B cell (primary cell): Measurements from ENCODE around the gene ANGPT4.

ENCODE experiments used
- EZH2 ChIP-seq: IDR thresholded peaks from 2 replicates; pipeline ENCODE4 v1.6.1; 2012; ENCODE audit warnings: borderline replicate concordance, low read depth, mild to moderate bottlenecking, moderate library complexity, low read length; ENCODE audit not compliant: insufficient read depth, poor library complexity, severe bottlenecking
- TF ChIP-seq, protein P1 (sequence below): fragments of 200-600 bp; IDR thresholded peaks from one replicate; pipeline ENCODE4 v1.8.0; 2022; ENCODE audit warnings: antibody characterized with exemption, mild to moderate bottlenecking

DNA sequence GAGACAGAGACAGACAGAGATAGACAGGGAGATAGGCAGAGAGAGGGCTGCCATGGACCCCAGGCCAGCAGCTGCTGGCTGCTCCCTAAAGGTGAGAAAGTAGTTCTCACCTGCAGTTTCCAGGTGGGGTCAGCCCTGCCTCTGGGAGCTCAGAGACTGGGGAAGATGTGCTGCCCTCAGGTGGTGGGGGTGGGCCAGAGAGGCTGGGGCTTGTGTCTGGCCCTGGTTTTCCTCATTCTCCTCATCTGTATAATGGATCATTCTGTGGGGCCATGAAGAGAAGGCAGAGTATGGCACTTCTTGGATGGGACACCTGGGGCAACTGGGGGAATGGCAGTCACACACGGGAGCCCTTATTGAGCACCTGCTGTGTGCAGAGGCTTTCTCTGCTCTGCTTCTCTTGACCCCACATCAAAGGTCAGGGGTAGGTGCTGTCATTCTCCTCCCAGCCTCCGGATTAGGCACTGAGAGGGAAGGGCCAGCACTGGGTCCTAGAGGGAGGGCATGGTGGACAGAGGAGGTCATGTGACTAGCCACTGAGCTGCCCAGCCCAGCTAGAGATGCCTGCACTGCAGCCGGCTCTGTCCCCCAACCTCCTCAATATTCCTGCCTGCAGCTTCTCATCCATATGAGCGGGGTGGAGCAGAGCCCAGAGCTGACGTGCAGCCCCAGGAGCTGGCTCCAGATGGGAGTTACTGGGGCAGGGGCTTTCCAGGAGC is 4.1 kb downstream of the ANGPT4 start:
- TF ChIP-seq, protein P1, sequence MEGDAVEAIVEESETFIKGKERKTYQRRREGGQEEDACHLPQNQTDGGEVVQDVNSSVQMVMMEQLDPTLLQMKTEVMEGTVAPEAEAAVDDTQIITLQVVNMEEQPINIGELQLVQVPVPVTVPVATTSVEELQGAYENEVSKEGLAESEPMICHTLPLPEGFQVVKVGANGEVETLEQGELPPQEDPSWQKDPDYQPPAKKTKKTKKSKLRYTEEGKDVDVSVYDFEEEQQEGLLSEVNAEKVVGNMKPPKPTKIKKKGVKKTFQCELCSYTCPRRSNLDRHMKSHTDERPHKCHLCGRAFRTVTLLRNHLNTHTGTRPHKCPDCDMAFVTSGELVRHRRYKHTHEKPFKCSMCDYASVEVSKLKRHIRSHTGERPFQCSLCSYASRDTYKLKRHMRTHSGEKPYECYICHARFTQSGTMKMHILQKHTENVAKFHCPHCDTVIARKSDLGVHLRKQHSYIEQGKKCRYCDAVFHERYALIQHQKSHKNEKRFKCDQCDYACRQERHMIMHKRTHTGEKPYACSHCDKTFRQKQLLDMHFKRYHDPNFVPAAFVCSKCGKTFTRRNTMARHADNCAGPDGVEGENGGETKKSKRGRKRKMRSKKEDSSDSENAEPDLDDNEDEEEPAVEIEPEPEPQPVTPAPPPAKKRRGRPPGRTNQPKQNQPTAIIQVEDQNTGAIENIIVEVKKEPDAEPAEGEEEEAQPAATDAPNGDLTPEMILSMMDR = no peak
- no peak for TF ChIP-seq EZH2
